ENCODE data around the gene SCN1B.

SCN1B gene

GRCh38 chr19:34999498-35000337, 30.6 kb upstream of the SCN1B start, which contains the start of gene GRAMD1A (continued):
- TF ChIP-seq PRDM2 (tag by site-specific recombination; IDR thresholded peaks at IDR 0.05; ENCODE audit: borderline replicate concordance) (no peak), ZNF624 (tag by site-specific recombination; IDR thresholded peaks at IDR 0.05) (no peak; the same call in 1 of the 2 replicates), ZEB2 (tag by site-specific recombination; IDR thresholded peaks at IDR 0.05) (peak; percentile 89), SCRT1 (tag by site-specific recombination; IDR thresholded peaks at IDR 0.05; ENCODE audit: borderline replicate concordance) (no peak), FEZF1 (tag by site-specific recombination; IDR thresholded peaks at IDR 0.05) (peak; percentile 13; the same call in 1 of the 2 replicates), ZBTB17 (tag by site-specific recombination; IDR thresholded peaks at IDR 0.05) (peak; percentile 68; the same call in 1 of the 2 replicates), MEIS1 (CRISPR knock-in tag; IDR thresholded peaks at IDR 0.05; ENCODE audit: borderline replicate concordance) (no peak), KLF10 (tag by site-specific recombination; IDR thresholded peaks at IDR 0.05) (peak; percentile 72; the same call in 1 of the 2 replicates), ZNF548 (tag by site-specific recombination; IDR thresholded peaks at IDR 0.05) (peak; percentile 36; the same call in 1 of the 2 replicates), PATZ1 (tag by site-specific recombination; IDR thresholded peaks at IDR 0.05) (peak; percentile 93), ZNF785 (tag by site-specific recombination; IDR thresholded peaks at IDR 0.05) (peak; percentile 48; the same call in 1 of the 2 replicates), ZNF274 (IDR thresholded peaks at IDR 0.05; ENCODE audit: low read length) (no peak), ZNF274 (tag by site-specific recombination; IDR thresholded peaks at IDR 0.05; ENCODE audit: borderline replicate concordance) (no peak), ZNF623 (tag by site-specific recombination; IDR thresholded peaks at IDR 0.05) (0 out of 2 replicates have a peak, but pooled peaks have one; percentile 26), SALL2 (tag by site-specific recombination; IDR thresholded peaks at IDR 0.05; ENCODE audit: borderline replicate concordance) (no peak), SCRT2 (tag by site-specific recombination; IDR thresholded peaks at IDR 0.05) (0 out of 2 replicates have a peak, but pooled peaks have one; percentile 21), EGR2 (tag by site-specific recombination; IDR thresholded peaks at IDR 0.05; ENCODE audit: low read depth) (peak; percentile 79), ZNF48 (tag by site-specific recombination; IDR thresholded peaks at IDR 0.05) (no peak), ZBTB7A (tag by site-specific recombination; IDR thresholded peaks at IDR 0.05; ENCODE audit: low read depth) (peak; percentile 73; the same call in 1 of the 2 replicates), ZNF521 (tag by site-specific recombination; IDR thresholded peaks at IDR 0.05) (no peak), ZBTB10 (tag by site-specific recombination; IDR thresholded peaks at IDR 0.05) (peak; percentile 92), ZNF37A (tag by site-specific recombination; IDR thresholded peaks at IDR 0.05) (no peak), ZSCAN16 (tag by site-specific recombination; IDR thresholded peaks at IDR 0.05) (0 out of 2 replicates have a peak, but pooled peaks have one; percentile 16), ZNF239 (tag by site-specific recombination; IDR thresholded peaks at IDR 0.05) (no peak; the same call in 1 of the 2 replicates), SP3 (tag by site-specific recombination; IDR thresholded peaks at IDR 0.05) (peak; percentile 98), ZBTB48 (tag by site-specific recombination; IDR thresholded peaks at IDR 0.05) (peak; percentile 93), ZNF501 (tag by site-specific recombination; IDR thresholded peaks at IDR 0.05) (peak; percentile 90), ZSCAN30 (tag by site-specific recombination; IDR thresholded peaks at IDR 0.05) (no peak), ZBTB8A (tag by site-specific recombination; IDR thresholded peaks at IDR 0.05) (peak; percentile 61), ZNF629 (tag by site-specific recombination; IDR thresholded peaks at IDR 0.05) (peak; percentile 78), ZBTB21 (tag by site-specific recombination; IDR thresholded peaks at IDR 0.05) (peak; percentile 89)

Measured in HEK293 (cell line).